Colon (tissue), 2 donors: ENCODE measurements around the gene NRG3.

Experiments used
- FAIRE-seq: peaks from 2 replicates; lab custom pipeline; 2012; peaks lifted over from hg19 to GRCh38; lab: Jason Lieb, UNC
- donor health status: control.
- donor health status: control.

Gene NRG3

GRCh38 chr10:82827901-82828300, 952.9 kb downstream of the NRG3 start:
- no peak for FAIRE-seq

GRCh38 chr10:82847242-82847641, 972.2 kb downstream of the NRG3 start:
- no peak for FAIRE-seq

- FAIRE-seq = no peak
Measured at GRCh38 chr10:82850191-82850590, 975.2 kb downstream of the NRG3 start.

GRCh38 chr10:82856957-82857613, 982.1 kb downstream of the NRG3 start:
- no peak for FAIRE-seq

GRCh38 chr10:82861889-82862288, 986.9 kb downstream of the NRG3 start:
- FAIRE-seq = no peak

GRCh38 chr10:82865366-82865765, 990.4 kb downstream of the NRG3 start:
- FAIRE-seq = no peak

- no peak for FAIRE-seq
Measured at GRCh38 chr10:82866424-82867020, 991.5 kb downstream of the NRG3 start.

- FAIRE-seq = no peak
Measured at GRCh38 chr10:82867056-82867455, 992.1 kb downstream of the NRG3 start.

GRCh38 chr10:82874671-82875070, 999.7 kb downstream of the NRG3 start:
- FAIRE-seq = no peak

- no peak for FAIRE-seq
Measured at GRCh38 chr10:82880776-82881290, 1005.8 kb downstream of the NRG3 start.

- no peak for FAIRE-seq
Measured at GRCh38 chr10:82882722-82883121, 1007.7 kb downstream of the NRG3 start.

- FAIRE-seq = no peak
Measured at GRCh38 chr10:82883603-82884002, 1008.6 kb downstream of the NRG3 start.

GRCh38 chr10:82887488-82887887, 1012.5 kb downstream of the NRG3 start:
- no peak for FAIRE-seq

- FAIRE-seq = no peak
Measured at GRCh38 chr10:82888809-82889455, 1013.9 kb downstream of the NRG3 start.

- no peak for FAIRE-seq
Measured at GRCh38 chr10:82889728-82890127, 1014.7 kb downstream of the NRG3 start.

- FAIRE-seq = no peak
Measured at GRCh38 chr10:82890573-82890972, 1015.6 kb downstream of the NRG3 start.

GRCh38 chr10:82908096-82908495, 1033.1 kb downstream of the NRG3 start:
- FAIRE-seq = no peak

GRCh38 chr10:82908751-82909150, 1033.8 kb downstream of the NRG3 start:
- no peak for FAIRE-seq

GRCh38 chr10:82910301-82910700, 1035.3 kb downstream of the NRG3 start:
- no peak for FAIRE-seq

GRCh38 chr10:82914655-82915136, 1039.7 kb downstream of the NRG3 start:
- no peak for FAIRE-seq

GRCh38 chr10:82916941-82917340, 1041.9 kb downstream of the NRG3 start:
- FAIRE-seq = no peak

- FAIRE-seq = no peak
Measured at GRCh38 chr10:82918022-82918421, 1043.0 kb downstream of the NRG3 start.

GRCh38 chr10:82922046-82922445, 1047.1 kb downstream of the NRG3 start:
- no peak for FAIRE-seq
